Left lung (tissue), 10 donors: ENCODE results near the gene KRT80. TPM values are rescaled to one million over a fixed set of nuclear protein-coding genes. Genes with fewer than 3 reads are reported as not detected.

ENCODE experiments used
- ATAC-seq: fragments of 200-7000 bp; cut with Tn5 transposase; one replicate; pipeline ENCODE4 v1.9.1; 2020; ENCODE audit warnings: moderate library complexity
- DNase-seq, 4 donors: peaks; one replicate each; pipeline ENCODE4 v3.0.0-alpha.2; 2013 to 2020
- H3K27ac ChIP-seq, 2 donors: fragments of 200-600 bp; sonication (generic) in 1 of 2; one replicate each; pipeline versions ENCODE4 v1.5.0 to v1.8.0; 2020 to 2021
- H3K27me3 ChIP-seq, 2 donors: fragments of 200-600 bp; sonication (generic) in 1 of 2; one replicate each; pipeline versions ENCODE4 v1.5.0 to v1.8.0; 2020 to 2021
- H3K36me3 ChIP-seq, 2 donors: fragments of 200-600 bp; sonication (generic) in 1 of 2; one replicate each; pipeline versions ENCODE4 v1.5.0 to v1.8.0; 2020 to 2021
- H3K4me1 ChIP-seq, 2 donors: fragments of 200-600 bp; one replicate each; pipeline ENCODE4 v1.8.0; 2021
- H3K4me3 ChIP-seq, 2 donors: fragments of 200-600 bp; sonication (generic) in 1 of 2; one replicate each; pipeline versions ENCODE4 v1.5.0 to v1.8.0; 2020 to 2021; ENCODE audit warnings: mild to moderate bottlenecking in 1 of 2
- H3K9me3 ChIP-seq, 2 donors: fragments of 200-600 bp; sonication (generic) in 1 of 2; one replicate each; pipeline versions ENCODE4 v1.5.0 to v1.8.0; 2020 to 2021
- CTCF ChIP-seq, 2 donors: fragments of 200-600 bp; sonication (generic) in 1 of 2; IDR thresholded peaks; one replicate each; pipeline versions ENCODE4 v1.5.0 to v1.8.0; 2021; ENCODE audit warnings: antibody characterized with exemption in 2 of 2
- intact Hi-C, 2 donors: fragments of 100-400 bp; cut with DNase I; formaldehyde crosslinking; loops; one replicate each; pipeline versions ENCODE4 v1.11.2 to v1.14.2; 2022
- polyA plus RNA-seq, 6 donors: library from polyadenylated mRNA; unstranded; fragments of 120-200 nt; gene quantifications; one replicate each; pipeline ENCODE4 v1.2.1, GENCODE V29; 2013; ENCODE audit not compliant: insufficient read length in 6 of 6
- total RNA-seq, 2 donors: library from RNA; stranded (reverse); fragmentation: NEBNext Ultra II Directional; extraction: Animal tissue kit (Norgen Biotek cat#: 25700); gene quantifications; one replicate each; pipeline ENCODE4 v1.2.1, GENCODE V29; 2021
- donor health status: DM: no; HTN: yes; CAD: no.
- donor health status: DM: no; HTN: no; CAD: no.

Gene KRT80
- total and polyA plus RNA-seq, 8 donors: 0.59 to 30.1 (median 0.93) TPM

- H3K4me1 ChIP-seq: peaks cover 29 to 56% of the 10 kb centered on the region in 2 donors
Observed at GRCh38 chr12:52147964-52148463, 43.8 kb downstream of the KRT80 start.

GRCh38 chr12:52147367-52147963 is 44.3 kb downstream of the KRT80 start:
- intact Hi-C loops: no loop called here
- no peaks in the 10 kb centered on the region for H3K36me3 ChIP-seq
- H3K27ac ChIP-seq: peak overlapping the region; percentile 89 to 93
- peaks cover 26 to 51% of the 10 kb centered on the region in 2 donors for H3K4me1 ChIP-seq
- H3K4me3 ChIP-seq: no peak overlapping the region
- H3K27me3 ChIP-seq: peaks cover 0 to 10% of the 10 kb centered on the region in 2 donors
- no peak for TF ChIP-seq CTCF (IDR thresholded peaks at IDR 0.05)
- no peaks in the 10 kb centered on the region for H3K9me3 ChIP-seq
- ATAC-seq (peak; percentile 78), DNase-seq (peak in 3 of 4 donors; percentile 56 to 96 (median 93))

More at GRCh38 chr12:52147964-52148463, 43.8 kb downstream of the KRT80 start:
- intact Hi-C loops: no loop called here
- Histone ChIP-seq H3K36me3 (no peaks in the 10 kb centered on the region), H3K9me3 (no peaks in the 10 kb centered on the region), H3K27ac (peak overlapping the region; percentile 89 to 93), H3K4me3 (no peak overlapping the region), H3K27me3 (peaks cover 0 to 15% of the 10 kb centered on the region in 2 donors)
- DNase-seq: peak in 1 of 4 donors; percentile 67
- no peak for ATAC-seq
- TF ChIP-seq CTCF (IDR thresholded peaks at IDR 0.05): no peak

- H3K4me1 ChIP-seq: peaks cover 22 to 45% of the 10 kb centered on the region in 2 donors
- DNase-seq: peak in 1 of 4 donors; percentile 49
- peak overlapping the region; percentile 89 to 93 for H3K27ac ChIP-seq
- H3K36me3 ChIP-seq: no peaks in the 10 kb centered on the region
- no peak overlapping the region for H3K4me3 ChIP-seq
- ATAC-seq: no peak
- intact Hi-C loops: no loop called here
- H3K9me3 ChIP-seq: no peaks in the 10 kb centered on the region
- no peak for TF ChIP-seq CTCF (IDR thresholded peaks at IDR 0.05)
- H3K27me3 ChIP-seq: peaks cover 0 to 4% of the 10 kb centered on the region in 2 donors
Observed at GRCh38 chr12:52146822-52147366, 44.9 kb downstream of the KRT80 start.

GRCh38 chr12:52146089-52146821 is 45.6 kb downstream of the KRT80 start:
- DNase-seq (peak in 1 of 4 donors; percentile 42), ATAC-seq (no peak)
- Histone ChIP-seq H3K27ac (peak overlapping the region; percentile 89 to 93), H3K27me3 (no peaks in the 10 kb centered on the region), H3K4me3 (no peak overlapping the region), H3K9me3 (no peaks in the 10 kb centered on the region), H3K36me3 (no peaks in the 10 kb centered on the region), H3K4me1 (peaks cover 19 to 40% of the 10 kb centered on the region in 2 donors)
- no peak for TF ChIP-seq CTCF (IDR thresholded peaks at IDR 0.05)
- intact Hi-C loops: no loop called here
